ENCODE measurements around the gene SCYGR7. TPM values are rescaled to one million over a fixed set of nuclear protein-coding genes. Genes with fewer than 3 reads are reported as not detected.

SCYGR7 gene
- total and polyA plus RNA-seq, 2 of the 13 experiments (the other 11 are each of a cell fraction or from before 2014, with no cell fraction given): not detected

GRCh38 chr2:227766373-227766883 is 38.3 kb downstream of the SCYGR7 start (continued):
- TF ChIP-seq HIVEP1 (CRISPR knock-in tag; IDR thresholded peaks at IDR 0.05): no peak
- TF ChIP-seq, protein P1, sequence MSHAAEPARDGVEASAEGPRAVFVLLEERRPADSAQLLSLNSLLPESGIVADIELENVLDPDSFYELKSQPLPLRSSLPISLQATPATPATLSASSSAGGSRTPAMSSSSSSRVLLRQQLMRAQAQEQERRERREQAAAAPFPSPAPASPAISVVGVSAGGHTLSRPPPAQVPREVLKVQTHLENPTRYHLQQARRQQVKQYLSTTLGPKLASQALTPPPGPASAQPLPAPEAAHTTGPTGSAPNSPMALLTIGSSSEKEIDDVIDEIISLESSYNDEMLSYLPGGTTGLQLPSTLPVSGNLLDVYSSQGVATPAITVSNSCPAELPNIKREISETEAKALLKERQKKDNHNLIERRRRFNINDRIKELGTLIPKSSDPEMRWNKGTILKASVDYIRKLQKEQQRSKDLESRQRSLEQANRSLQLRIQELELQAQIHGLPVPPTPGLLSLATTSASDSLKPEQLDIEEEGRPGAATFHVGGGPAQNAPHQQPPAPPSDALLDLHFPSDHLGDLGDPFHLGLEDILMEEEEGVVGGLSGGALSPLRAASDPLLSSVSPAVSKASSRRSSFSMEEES (CRISPR knock-in tag; IDR thresholded peaks at IDR 0.05): 0 out of 2 replicates have a peak, but pooled peaks have one; percentile 43
- no peak for TF ChIP-seq DZIP1 (CRISPR knock-in tag; IDR thresholded peaks at IDR 0.05)
- TF ChIP-seq ZNF605 (CRISPR knock-in tag; IDR thresholded peaks at IDR 0.05): no peak
- no peak for TF ChIP-seq PHF5A (CRISPR knock-in tag; IDR thresholded peaks at IDR 0.05; ENCODE audit: low read depth, unreplicated experiment)
- TF ChIP-seq MEIS1 (CRISPR knock-in tag; IDR thresholded peaks at IDR 0.05; ENCODE audit: borderline replicate concordance): no peak
- TF ChIP-seq KAT2B (IDR thresholded peaks at IDR 0.05; ENCODE audit: borderline replicate concordance, low read depth, low read length): no peak
- no peak for TF ChIP-seq ZNF337 (CRISPR knock-in tag; IDR thresholded peaks at IDR 0.05; ENCODE audit: borderline replicate concordance, low read depth)
- TF ChIP-seq MLLT10 (CRISPR knock-in tag; IDR thresholded peaks at IDR 0.05): no peak
- no peak for TF ChIP-seq ZNF451 (CRISPR knock-in tag; IDR thresholded peaks at IDR 0.05)
- no peak for TF ChIP-seq AGO1 (IDR thresholded peaks at IDR 0.05; ENCODE audit: low read depth, low read length, poor library complexity, severe bottlenecking)
- TF ChIP-seq NCOA5 (CRISPR knock-in tag; IDR thresholded peaks at IDR 0.05): no peak
- TF ChIP-seq ZNF615 (CRISPR knock-in tag; IDR thresholded peaks at IDR 0.05; ENCODE audit: borderline replicate concordance): no peak
- no peak for TF ChIP-seq RORA (CRISPR knock-in tag; IDR thresholded peaks at IDR 0.05)
- no peak for TF ChIP-seq GZF1 (CRISPR knock-in tag; IDR thresholded peaks at IDR 0.05)
- no peak for TF ChIP-seq SIX4 (CRISPR knock-in tag; IDR thresholded peaks at IDR 0.05)
- TF ChIP-seq HMGA1 (CRISPR knock-in tag; conservative IDR thresholded peaks at IDR 0.05): no peak
- peak; percentile 48 for TF ChIP-seq PATZ1 (CRISPR knock-in tag; IDR thresholded peaks at IDR 0.05)
- no peak for TF ChIP-seq TAF15 (IDR thresholded peaks at IDR 0.05; ENCODE audit: low read depth, low read length, poor library complexity, severe bottlenecking)
- TF ChIP-seq CEBPG (CRISPR knock-in tag; IDR thresholded peaks at IDR 0.05): peak; percentile 55
- TF ChIP-seq NFKBIZ (CRISPR knock-in tag; IDR thresholded peaks at IDR 0.05): no peak
- TF ChIP-seq RAD51 (IDR thresholded peaks at IDR 0.05; ENCODE audit: borderline replicate concordance): no peak
- no peak; the same call in 1 of the 2 replicates for TF ChIP-seq RCOR2 (CRISPR knock-in tag; IDR thresholded peaks at IDR 0.05)
